NB4 (cell line): ENCODE data around the gene MPG.

ENCODE experiments used
- DNase-seq: peaks from one replicate; pipeline ENCODE4 v3.0.0; 2010; ENCODE audit warnings: low read depth
- H3K4me3 ChIP-seq: one replicate; pipeline ENCODE4 v1.5.1; 2011; ENCODE audit warnings: mild to moderate bottlenecking, low read depth, low read length, moderate library complexity
- CTCF ChIP-seq: IDR thresholded peaks from one replicate; pipeline ENCODE4 v1.5.1; 2012; ENCODE audit warnings: low read depth, low read length
- MAX ChIP-seq: IDR thresholded peaks from 2 replicates; pipeline ENCODE4 v1.6.1; 2011; ENCODE audit warnings: low read depth, low read length
- MYC ChIP-seq: IDR thresholded peaks from 2 replicates; pipeline ENCODE4 v1.6.1; 2011; ENCODE audit warnings: low read depth, low read length
- POLR2A ChIP-seq: IDR thresholded peaks from 2 replicates; pipeline ENCODE4 v1.6.1; 2011; ENCODE audit warnings: mild to moderate bottlenecking; ENCODE audit not compliant: insufficient read length; ENCODE audit errors: extremely low read depth

Gene MPG

GRCh38 chr16:117379-118365, 39.6 kb downstream of the MPG start:
- DNase-seq = peak; percentile 53
- TF ChIP-seq CTCF (peak; percentile 59), MAX (no peak)
- no peak overlapping the region for H3K4me3 ChIP-seq

DNA sequence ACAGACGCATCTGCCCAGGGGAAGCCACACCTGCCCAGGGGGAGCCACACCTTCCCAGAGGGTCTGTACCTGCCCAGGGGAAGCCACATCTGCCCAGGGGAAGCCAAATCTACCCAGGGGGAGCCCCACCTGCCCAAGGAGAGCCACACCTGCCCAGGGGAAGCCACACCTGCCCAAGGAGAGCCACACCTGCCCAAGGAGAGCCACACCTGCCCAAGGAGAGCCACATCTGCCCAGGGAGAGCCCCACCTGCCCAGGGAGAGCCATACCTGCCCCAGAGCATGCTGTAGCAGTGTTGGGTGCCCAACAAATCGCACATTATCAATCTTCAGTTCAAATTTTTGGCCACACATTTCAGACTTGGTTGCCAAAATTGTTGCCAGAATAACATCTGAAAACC, 40.8 kb downstream of the MPG start:
- TF ChIP-seq MAX = no peak
- no peak for TF ChIP-seq MYC
- no peak for TF ChIP-seq CTCF
- TF ChIP-seq POLR2A = no peak
- DNase-seq = no peak
- H3K4me3 ChIP-seq = no peak overlapping the region

GRCh38 chr16:119295-119694, 41.3 kb downstream of the MPG start:
- no peak overlapping the region for H3K4me3 ChIP-seq
- no peak for DNase-seq
- TF ChIP-seq MYC (no peak), POLR2A (no peak), CTCF (no peak), MAX (no peak)

GRCh38 chr16:119835-120491, 41.9 kb downstream of the MPG start:
- no peak for DNase-seq
- H3K4me3 ChIP-seq = no peak overlapping the region
- TF ChIP-seq MAX (no peak), POLR2A (no peak), MYC (no peak), CTCF (no peak)

DNA sequence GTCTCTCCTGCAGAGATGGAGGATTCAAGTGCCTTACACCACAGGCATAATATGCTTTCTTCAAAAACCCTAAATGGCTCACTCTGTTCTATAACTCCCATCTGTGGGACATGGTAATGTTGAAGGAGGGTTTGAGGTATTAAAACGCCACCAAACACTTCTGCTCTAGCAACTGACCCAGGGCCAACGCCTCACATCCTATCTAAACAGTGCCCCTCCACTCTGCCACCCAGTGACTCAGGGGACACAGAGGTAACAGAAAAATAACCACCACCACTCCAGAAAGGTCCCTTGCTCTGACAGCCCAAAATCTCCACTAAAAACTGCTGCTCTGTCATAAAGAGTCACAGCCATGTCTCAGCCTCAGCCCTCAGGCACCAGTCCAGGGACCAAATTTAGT, 42.7 kb downstream of the MPG start:
- no peak overlapping the region for H3K4me3 ChIP-seq
- no peak for DNase-seq
- TF ChIP-seq CTCF = no peak
- TF ChIP-seq MYC = no peak
- no peak for TF ChIP-seq POLR2A
- no peak for TF ChIP-seq MAX
